GM21529 (cell line): ENCODE measurements around the gene GNAS-AS1.

ENCODE experiments used
- ATAC-seq: cut with Tn5 transposase; IDR thresholded peaks from one replicate; pipeline ENCODE4 v1.9.1; 2021; ENCODE audit not compliant: unreplicated experiment

The GNAS-AS1 gene

GRCh38 chr20:58863044-58863790 lies 12.5 kb upstream of the GNAS-AS1 start:
- no peak for ATAC-seq

DNA sequence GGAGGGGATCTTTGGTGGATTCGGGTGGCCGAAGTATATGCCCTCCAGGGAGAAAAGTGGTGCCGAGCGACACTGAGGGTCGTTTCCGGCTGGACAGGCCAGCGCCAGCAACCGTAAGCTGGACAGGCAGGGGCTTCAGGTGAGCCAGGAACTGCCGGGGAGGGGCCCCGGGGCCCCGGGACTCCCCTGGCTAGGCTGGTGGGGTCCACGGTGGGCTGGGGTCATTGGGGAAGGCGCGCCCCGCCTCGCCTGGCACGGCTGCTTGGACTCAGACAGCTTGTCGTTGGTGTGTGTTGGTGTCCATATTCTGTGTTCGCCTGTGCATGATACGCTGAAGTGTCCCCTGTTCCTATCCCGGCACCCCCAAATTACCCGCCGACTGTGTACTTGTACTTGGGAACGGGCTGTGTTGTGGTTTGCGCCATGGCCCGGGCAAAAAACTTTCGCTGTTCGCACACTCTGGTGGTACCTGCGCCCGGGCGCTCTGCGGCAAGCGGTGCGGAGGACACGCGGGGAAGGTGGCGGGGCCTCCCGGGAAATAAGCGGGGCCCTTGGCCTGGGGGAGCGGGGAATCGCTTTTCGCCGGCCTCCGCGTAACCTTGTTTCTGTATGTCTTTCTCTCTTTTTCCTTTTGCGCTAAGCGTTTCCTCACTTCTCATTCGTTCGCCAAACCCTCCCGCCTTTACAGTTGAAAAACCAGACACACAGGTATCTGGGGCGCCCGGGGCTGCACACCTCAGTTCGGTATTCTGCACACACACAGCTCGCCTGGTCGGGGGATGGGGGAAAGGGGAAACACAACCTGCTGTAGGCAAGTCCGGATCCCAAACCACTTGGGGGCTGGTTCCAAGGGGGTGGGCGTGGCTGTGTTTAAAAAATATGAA lies 5.0 kb upstream of the GNAS-AS1 start:
- no peak for ATAC-seq

GRCh38 chr20:58854638-58855471 lies 4.2 kb upstream of the GNAS-AS1 start:
- no peak for ATAC-seq

GRCh38 chr20:58853976-58854637 lies 3.4 kb upstream of the GNAS-AS1 start:
- no peak for ATAC-seq

DNA sequence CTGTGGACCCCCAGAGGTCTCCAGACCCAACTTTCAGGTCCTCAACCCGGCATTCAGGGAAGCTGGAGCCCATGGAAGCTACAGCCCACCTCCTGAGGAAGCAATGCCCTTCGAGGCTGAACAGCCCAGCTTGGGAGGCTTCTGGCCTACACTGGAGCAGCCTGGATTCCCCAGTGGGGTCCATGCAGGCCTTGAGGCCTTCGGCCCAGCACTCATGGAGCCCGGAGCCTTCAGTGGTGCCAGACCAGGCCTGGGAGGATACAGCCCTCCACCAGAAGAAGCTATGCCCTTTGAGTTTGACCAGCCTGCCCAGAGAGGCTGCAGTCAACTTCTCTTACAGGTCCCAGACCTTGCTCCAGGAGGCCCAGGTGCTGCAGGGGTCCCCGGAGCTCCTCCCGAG lies 2.8 kb upstream of the GNAS-AS1 start:
- ATAC-seq: no peak

- ATAC-seq: no peak
Measured at GRCh38 chr20:58852543-58853271, 2.0 kb upstream of the GNAS-AS1 start, which contains the start of gene GNAS. TSS of gene GNAS (plus strand) at chr20:58852716.

GRCh38 chr20:58851969-58852458 lies 1.3 kb upstream of the GNAS-AS1 start:
- ATAC-seq: no peak

- peak; percentile 2 for ATAC-seq
Measured at GRCh38 chr20:58851221-58851968, 693 bp upstream of the GNAS-AS1 start.

DNA sequence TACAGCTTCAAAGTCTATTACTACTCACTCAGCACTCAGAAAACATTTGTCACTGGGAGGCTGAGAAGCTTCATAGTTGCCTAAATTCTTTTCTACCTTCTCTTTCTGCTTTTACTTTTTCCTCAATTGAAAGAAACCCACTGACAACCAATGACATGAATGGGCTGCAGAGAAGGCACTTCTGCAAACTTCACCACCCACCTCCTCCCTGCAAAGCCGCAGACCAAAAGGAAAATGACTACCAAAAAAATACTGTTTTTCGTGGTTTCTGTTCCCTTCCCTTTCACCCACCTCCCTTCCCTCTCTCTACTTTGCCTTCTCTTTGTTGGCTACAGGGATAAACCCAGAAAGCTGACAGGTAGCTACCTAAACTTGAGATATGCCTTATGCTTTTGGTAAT lies 3.2 kb downstream of the GNAS-AS1 start:
- no peak for ATAC-seq

DNA sequence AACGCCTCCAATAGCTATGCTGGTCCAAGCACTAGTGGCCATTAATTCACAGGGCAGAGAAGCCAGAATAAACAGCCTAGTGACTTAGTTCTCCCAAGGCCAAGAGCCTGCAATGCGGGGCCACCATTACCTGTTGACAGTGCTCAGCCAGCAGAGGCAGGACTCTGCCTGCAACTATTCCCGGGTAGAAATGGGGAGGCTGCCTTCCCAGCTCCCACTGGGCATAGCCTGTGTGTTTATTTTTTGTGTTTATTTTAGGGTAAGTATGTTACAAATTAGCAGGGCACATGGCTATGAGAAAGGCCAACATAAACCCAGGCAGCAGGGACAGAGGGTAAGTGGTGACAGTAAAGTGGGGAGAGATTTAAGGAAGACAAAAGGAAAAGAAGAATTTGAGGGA lies 5.0 kb downstream of the GNAS-AS1 start:
- no peak for ATAC-seq

DNA sequence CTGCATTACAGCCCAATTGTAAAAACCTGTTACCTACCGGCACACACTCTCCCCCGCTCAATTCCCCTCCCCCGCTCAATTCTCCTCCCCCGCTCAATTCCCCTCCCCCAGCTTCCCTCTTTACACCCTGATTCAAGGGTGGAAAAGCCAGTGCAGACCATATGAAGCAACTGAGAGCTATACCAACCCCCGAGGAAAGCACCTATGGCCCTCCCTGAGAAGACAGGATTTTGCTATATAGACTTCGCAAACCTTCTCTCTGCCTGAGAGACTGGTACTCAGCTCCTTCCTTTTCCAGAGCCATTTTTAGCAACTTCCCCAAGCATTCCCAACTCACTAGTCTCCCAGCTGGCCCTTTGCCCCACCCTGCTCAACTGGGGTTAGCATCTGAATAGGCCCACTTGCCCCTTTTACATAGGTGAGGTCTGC lies 7.6 kb downstream of the GNAS-AS1 start:
- no peak for ATAC-seq

GRCh38 chr20:58842276-58842675 lies 8.4 kb downstream of the GNAS-AS1 start:
- no peak for ATAC-seq

- no peak for ATAC-seq
Measured at GRCh38 chr20:58841539-58842264, 9.0 kb downstream of the GNAS-AS1 start.

- no peak for ATAC-seq
Measured at GRCh38 chr20:58840816-58841538, 9.7 kb downstream of the GNAS-AS1 start.

GRCh38 chr20:58839991-58840747 lies 10.5 kb downstream of the GNAS-AS1 start:
- no peak for ATAC-seq

DNA sequence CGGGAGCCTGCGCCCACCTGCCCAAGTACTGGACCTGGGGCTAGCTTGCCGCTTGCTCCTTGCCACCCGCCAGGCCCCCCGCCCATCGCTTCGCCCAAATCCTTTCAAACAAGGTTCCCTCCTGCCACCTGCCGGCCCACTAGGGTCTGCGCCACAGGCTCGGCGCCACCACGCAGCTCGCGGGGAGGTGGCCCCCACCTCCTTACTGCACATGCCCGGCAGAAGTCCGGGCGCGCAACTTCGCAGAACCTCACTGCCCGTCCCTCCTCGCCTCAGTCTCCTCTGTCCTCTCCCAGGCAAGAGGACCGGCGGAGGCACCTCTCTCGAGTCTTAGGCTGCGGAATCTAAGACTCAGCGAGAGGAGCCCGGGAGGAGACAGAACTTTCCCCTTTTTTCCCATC lies 11.2 kb downstream of the GNAS-AS1 start:
- no peak for ATAC-seq

DNA sequence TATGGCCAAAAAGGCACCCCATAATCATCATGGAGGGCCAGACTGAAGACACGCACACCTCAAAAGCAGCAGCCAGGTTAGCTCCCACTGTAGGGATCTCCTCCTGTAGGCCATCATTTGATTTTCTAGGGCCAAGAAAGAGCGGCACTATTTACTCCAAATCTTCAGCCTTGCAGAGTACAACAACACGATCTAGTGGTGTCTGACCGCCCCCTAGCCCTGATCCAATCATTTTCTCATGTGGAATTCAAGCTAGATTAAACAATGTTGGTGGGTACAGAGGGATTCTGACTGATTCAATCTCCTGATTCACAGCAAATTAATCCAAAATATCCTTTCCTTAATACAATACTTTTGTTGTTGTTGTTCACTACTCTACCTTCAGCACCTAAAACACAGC lies 12.5 kb downstream of the GNAS-AS1 start:
- ATAC-seq: no peak
